ENCODE data around the gene OTOF.

The OTOF gene

DNA sequence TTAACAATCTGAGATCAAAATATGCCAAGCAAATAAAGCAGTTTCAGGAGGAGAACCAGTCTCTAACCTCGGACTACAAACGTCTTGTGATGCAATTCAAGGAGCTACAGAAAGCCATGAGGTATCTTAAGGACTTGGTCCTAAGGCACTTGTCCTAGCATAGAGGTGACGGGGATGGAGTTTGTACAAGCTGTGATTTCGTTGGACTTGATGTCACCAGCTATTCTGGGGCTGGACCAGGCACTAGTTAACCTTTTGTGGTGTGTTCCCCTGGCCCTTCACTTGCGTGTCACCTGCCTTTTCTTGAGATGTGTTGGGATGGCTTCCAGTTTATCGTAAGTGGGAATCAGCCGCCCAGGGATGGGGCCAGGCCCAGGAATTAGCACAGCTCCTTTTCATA, 33.7 kb downstream of the OTOF start:
- no peak for DNase-seq

DNA sequence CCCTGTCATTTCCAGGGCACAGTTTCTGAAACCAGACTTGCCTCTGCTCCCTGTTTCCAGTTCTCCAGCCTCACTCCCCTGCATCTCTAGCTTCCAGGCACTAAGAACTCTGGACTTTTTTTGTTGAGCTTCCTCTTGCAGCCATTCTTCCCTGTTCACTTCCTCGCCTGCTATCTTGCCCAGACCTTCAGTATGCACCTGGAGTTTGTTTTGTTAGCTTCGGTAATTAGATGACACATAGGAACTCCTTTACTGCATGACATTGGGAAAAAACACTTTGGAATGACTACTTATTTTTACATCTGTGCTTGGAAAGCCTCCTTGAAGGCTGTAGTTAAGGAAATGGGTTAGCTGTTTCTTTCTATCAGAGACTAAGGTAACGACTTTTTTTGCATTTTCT, 35.2 kb downstream of the OTOF start:
- no peak for DNase-seq

GRCh38 chr2:26442301-26442700, 35.6 kb downstream of the OTOF start:
- DNase-seq = no peak

GRCh38 chr2:26438926-26439325, 39.0 kb downstream of the OTOF start:
- no peak for DNase-seq

DNA sequence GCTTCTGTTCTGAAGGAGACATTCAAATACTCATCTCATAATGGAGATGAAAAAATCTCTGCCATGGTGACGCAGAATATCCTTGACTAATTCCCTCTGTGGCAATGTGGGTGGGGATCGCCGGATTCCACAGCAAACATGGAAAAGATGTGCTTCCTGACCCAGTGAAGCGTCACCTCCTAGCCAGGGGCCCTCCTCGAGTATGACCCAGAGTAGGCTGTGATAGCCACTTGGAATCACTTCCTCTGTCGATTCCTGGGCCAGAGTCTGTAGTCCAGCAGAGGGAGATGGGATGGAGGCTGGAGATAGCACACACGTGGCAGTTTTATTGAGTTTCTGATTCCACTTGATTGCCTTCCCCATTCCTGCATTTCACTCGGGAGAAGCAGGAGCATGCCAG, 39.4 kb downstream of the OTOF start:
- no peak for DNase-seq

DNA sequence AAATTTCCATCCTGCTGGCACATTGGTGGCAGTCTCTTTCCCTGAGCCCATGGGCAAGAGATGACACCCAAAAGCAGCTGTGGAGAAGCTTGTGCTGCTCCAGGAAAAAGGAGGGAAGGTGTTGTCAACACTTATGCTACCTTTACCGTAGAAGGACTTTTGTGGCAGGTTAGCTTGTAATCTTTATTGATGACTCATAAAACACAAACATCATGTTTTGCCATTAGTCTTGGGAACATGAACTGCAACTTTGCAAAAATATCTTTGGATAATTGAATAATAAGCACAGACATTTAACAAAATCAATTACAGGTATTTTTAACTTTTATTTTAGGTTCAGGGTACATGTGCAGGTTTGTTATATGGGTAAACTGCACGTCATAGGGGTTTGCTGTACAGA, 42.8 kb downstream of the OTOF start:
- DNase-seq = no peak

GRCh38 chr2:26432859-26433258, 45.1 kb downstream of the OTOF start:
- no peak for DNase-seq

DNA sequence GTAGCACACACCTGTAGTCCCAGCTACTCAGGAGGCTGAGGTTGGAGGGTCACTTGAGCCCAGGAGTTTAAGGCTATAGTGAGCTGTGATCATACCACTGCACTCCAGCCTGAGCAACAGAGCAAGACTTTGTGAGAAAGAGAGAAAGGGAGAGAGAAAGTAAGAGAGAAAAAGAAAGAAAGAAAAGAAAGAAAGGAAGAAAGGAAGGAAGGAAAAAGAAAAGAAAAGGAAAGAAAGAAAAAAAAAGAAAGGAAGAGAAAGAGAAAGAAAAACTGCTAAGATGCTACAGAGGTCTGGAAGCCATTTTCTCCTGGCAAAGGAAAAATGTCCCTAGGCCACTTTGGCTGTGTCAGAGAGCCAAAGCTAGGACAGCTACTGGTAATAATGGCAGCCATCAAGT, 45.6 kb downstream of the OTOF start:
- DNase-seq = no peak

GRCh38 chr2:26430826-26431225, 47.1 kb downstream of the OTOF start:
- no peak for DNase-seq

DNA sequence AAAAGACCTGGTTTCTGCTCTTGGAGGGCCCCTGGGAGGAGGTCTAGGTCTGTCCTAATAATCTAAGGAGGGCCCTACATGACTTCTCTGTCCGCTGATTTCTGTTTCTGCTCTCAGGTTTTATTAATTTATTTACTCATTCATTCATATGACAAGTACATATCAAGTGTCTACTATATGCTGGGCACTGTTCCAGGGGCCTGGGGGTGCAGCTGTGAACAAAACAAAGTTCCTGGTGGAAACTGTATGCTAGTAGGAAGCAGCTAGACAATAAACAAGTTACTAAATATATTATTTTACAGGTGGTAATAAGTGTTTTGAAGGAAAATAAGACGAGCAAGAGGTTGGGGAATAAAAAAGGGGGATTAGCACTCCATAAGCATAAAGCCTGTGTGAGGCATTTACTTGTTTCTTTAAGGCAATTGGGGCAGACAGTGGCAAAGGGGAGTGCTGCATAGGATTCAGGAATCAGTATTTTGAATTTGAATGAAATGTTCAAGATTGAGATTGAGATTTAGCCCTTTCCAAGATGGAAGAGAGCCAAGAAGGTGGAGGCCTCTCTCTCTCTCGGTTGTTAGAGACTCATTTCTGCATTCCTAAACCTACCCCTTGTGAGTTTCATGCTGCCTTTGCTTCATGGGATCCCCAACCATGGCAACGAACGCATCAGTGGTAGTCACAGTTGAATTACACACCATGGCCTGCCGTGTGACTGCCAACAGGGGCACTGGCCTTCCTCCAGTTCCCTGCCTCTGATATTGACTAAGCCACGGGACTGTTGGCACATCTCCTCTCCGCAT, 47.9 kb downstream of the OTOF start:
- no peak for DNase-seq

DNA sequence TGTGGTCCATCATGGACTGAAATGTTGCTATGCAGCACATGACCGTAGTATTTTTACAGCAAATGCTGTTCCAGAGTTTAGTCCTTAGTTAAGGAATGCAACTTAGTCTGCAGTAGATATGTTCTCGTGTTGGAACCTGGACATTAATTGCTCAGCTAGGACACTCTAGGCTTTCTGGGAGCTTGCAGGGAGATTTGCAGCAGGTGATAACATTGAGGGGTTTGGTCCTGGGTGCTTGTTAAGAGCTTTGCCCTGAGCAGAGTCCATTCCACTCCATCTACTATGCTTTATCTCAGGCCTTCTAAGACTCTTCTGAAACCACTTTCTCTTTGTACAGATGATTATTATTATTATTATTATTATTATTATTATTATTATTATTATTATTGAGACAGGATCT, 49.1 kb downstream of the OTOF start:
- DNase-seq = no peak

- DNase-seq = no peak
Measured at GRCh38 chr2:26424221-26424620, 53.7 kb downstream of the OTOF start.

GRCh38 chr2:26423750-26424149, 54.2 kb downstream of the OTOF start:
- DNase-seq = no peak

DNA sequence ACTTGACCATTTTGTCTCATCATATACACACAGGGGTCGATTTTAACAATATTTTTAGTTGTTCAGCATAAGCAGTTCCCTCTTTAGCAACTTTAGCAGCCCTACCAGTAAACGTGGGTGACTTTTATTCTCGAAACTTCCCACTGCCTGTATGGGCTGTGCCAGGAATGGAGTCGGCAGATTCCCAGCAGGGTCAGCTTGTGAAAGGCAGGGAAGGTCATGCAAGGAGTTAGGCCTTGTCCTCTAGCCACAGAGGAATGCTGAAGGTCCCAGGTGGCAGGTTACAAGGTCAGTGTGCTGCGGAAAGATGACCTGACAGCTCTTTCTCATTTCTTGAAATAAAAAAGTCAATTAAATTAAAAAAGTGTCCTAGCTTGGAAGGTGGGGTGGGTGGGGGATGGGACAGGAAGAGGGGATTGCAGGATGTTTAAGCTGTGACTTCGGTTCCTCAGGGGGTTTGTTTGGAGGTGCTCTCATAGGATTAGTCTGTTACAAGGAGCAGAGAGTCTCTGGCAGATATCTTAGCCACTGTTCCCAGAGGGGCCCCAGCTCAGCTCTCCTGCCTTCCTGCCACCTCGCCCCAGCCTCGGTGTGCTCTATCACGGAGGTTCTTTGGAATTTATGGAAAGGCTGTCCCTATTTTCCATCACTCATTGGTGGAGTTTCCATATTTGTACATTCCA, 54.8 kb downstream of the OTOF start:
- no peak for DNase-seq

- no peak for DNase-seq
Measured at GRCh38 chr2:26421961-26422360, 56.0 kb downstream of the OTOF start.

- DNase-seq = no peak
Measured at GRCh38 chr2:26414311-26414710, 63.6 kb downstream of the OTOF start.

DNA sequence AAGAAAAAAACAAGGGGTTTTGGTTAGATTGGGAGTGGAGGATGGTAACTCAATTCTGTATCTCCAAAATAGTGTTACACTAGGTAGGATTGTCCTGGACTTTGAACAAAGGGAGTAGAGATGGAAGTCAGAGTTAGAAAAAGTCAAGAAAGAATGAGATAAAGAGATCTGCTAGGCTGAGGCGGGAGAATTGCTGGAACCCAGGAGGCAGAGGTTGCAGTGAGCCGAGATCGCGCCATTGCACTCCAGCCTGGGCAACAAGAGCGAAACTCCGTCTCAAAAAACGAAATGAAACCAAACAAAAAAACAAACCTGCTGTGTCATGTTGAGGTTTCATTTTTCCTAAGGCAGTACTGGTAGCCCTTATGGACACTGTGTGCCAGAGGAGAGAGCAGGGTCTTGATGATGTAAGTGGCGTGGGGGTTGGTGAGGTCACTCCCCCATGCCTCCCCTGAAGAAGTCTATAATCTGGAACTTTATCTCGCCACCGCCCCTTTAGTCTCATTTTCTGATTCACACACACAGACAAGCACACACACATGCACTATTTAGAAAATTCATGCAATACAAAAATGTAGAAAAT, 65.7 kb downstream of the OTOF start:
- no peak for DNase-seq

GRCh38 chr2:26411419-26411818, 66.5 kb downstream of the OTOF start:
- DNase-seq = no peak

DNA sequence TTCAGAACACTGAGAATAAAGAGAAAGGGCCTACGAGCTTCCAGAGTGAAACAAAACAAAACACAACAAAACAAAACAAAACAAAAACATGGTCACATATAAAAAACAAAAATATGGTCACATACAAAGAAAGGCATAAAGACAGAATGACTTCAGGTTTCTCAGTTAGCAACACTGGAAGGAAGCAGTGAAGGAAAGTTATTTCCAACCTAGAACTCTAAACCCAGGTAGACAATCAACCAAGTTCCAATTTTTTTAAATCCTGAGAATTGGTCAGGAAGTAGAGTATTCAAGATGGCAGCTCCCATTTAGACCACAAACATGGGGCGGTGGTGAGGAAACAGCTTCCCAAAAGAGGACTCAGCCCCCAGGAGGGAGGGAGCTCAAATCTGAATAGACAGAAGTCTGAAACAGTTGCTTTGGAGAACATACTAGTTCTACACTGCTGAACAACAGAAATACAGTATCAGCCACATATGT, 67.1 kb downstream of the OTOF start:
- DNase-seq = no peak

DNA sequence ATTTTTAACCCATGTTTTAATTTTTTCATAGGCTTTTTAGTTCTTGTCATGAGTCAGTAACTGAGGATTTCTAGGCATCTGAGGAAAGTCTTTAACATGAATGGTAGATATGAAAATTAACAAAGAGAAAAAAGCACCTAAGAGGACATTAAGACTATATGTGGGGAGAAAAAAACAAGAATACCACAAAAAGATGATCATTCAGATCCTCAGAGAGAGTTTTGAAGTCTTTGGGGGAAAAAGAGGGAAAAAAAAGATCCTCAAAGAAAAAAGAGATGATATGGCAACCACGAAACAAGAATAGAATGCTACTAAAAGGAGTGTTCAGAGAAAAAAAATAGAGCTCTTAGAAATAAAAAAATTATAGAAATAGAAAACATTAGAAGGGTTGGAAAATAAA, 68.1 kb downstream of the OTOF start:
- DNase-seq = no peak

DNA sequence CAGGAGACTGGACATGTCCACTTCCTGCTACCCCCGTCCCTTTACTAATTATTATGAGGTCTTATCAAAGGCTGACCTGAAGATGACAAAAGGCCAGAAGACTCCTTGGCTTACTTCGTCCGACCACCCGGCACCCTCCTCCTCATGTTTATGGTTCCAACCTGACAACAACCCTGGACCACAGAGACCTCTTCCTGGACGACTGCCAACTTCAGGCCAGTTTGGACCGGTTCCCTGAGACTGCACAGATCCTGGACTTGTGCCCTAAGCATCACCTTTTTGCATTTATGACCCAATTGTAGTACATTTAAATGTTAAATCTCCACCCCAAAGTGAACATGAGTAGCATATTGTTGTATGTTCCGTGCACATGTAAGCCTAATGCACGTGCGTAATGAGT, 70.4 kb downstream of the OTOF start:
- DNase-seq = no peak
